AG04449 (cell line): Measurements from ENCODE around the gene GALNT2.

Experiments
- CTCF ChIA-PET: fragments of 350-600 bp; formaldehyde crosslinking; extraction: SDS; loops from one replicate; lab custom pipeline; 2021; ENCODE audit warnings: antibody characterized with exemption; lab: Yijun Ruan, JAX
- POLR2A ChIA-PET: fragments of 400-600, 350-600 bp; formaldehyde crosslinking; extraction: SDS; loops from one replicate; lab custom pipeline; 2020; ENCODE audit warnings: antibody characterized with exemption, inconsistent platforms; lab: Yijun Ruan, JAX
- DNase-seq: peaks from one replicate; pipeline ENCODE4 v3.0.0-alpha.2; 2010; ENCODE audit warnings: low read depth, low spot score
- H3K4me3 ChIP-seq: 2 replicates; pipeline ENCODE4 v1.5.1; 2011; ENCODE audit warnings: low read depth, mild to moderate bottlenecking, control low read depth, low read length
- TF ChIP-seq, protein P1 (sequence below): IDR thresholded peaks from one replicate; pipeline ENCODE4 v1.5.1; 2011; ENCODE audit warnings: mild to moderate bottlenecking, moderate library complexity, low read length, control low read depth, inconsistent platforms; ENCODE audit not compliant: insufficient read depth; ENCODE audit errors: missing control alignments

The GALNT2 gene

DNA sequence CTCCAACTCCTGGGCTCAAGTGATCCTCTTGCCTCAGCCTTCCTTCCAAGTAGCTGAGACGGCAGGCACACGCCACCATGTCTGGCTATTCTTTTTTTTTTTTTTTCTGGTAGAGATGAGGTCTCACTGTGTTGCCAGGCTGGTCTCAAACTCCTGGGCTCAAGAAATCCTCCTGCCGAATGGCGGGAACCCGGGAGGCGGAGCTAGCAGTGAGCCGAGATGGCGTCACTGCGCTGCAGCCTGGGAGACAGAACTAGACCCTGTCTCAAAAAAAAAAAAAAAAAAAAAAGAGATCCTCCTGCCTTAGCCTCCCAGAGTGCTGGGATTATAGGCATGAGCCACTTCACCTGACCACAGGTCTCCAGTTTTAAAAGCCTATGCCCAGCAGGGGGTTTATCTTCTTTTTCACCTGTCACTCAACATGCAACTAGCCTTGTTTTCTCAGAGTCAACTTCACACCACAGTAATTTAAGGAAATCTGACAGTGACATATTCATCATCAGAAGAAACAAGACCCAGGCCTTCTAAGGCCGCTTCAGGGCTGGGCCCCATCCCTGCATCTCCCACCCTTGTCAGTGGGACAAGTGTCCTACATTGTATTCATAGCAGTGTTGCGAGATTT lies 38.3 kb upstream of the GALNT2 start:
- H3K4me3 ChIP-seq = no peak overlapping the region
- TF ChIP-seq, protein P1, sequence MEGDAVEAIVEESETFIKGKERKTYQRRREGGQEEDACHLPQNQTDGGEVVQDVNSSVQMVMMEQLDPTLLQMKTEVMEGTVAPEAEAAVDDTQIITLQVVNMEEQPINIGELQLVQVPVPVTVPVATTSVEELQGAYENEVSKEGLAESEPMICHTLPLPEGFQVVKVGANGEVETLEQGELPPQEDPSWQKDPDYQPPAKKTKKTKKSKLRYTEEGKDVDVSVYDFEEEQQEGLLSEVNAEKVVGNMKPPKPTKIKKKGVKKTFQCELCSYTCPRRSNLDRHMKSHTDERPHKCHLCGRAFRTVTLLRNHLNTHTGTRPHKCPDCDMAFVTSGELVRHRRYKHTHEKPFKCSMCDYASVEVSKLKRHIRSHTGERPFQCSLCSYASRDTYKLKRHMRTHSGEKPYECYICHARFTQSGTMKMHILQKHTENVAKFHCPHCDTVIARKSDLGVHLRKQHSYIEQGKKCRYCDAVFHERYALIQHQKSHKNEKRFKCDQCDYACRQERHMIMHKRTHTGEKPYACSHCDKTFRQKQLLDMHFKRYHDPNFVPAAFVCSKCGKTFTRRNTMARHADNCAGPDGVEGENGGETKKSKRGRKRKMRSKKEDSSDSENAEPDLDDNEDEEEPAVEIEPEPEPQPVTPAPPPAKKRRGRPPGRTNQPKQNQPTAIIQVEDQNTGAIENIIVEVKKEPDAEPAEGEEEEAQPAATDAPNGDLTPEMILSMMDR = no peak
- ChIA-PET CTCF (no interaction called here), POLR2A (no interaction called here)
- DNase-seq = no peak

DNA sequence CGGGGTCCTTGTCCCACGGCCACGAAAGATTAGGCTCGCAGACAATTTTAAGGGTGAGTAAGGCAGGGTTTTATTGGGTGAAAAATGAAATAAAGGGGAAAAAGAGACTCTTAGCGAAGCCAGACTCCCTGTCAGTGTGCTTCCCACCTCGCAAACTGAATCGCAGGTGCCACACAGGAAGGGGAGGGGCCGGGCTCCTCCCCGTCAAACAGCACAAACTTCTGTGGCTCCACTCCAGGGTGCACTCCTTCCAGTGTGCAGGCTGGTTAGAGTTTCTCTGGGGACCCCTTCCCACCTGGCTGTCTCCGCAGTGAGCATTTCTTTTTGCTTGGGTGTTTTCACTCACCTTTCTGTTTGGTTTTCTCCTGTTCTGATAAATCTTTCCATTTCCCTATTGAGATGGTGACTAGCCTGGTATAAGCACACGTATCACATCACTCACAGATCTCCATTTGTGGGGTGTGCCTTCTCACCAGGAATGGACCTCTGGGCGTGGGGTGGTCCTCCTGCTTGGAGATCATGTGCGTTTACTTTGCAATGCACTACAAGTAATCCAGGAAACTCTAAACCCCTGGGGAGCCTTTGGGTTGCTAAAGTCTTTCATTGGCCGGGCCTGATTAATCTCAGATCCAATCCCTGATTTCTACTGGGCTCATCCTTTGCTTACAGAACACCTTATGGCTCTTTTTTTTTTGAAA lies 37.6 kb upstream of the GALNT2 start:
- TF ChIP-seq, protein P1 = no peak
- CTCF ChIA-PET = no interaction called here
- no peak overlapping the region for H3K4me3 ChIP-seq
- POLR2A ChIA-PET = no interaction called here
- no peak for DNase-seq

DNA sequence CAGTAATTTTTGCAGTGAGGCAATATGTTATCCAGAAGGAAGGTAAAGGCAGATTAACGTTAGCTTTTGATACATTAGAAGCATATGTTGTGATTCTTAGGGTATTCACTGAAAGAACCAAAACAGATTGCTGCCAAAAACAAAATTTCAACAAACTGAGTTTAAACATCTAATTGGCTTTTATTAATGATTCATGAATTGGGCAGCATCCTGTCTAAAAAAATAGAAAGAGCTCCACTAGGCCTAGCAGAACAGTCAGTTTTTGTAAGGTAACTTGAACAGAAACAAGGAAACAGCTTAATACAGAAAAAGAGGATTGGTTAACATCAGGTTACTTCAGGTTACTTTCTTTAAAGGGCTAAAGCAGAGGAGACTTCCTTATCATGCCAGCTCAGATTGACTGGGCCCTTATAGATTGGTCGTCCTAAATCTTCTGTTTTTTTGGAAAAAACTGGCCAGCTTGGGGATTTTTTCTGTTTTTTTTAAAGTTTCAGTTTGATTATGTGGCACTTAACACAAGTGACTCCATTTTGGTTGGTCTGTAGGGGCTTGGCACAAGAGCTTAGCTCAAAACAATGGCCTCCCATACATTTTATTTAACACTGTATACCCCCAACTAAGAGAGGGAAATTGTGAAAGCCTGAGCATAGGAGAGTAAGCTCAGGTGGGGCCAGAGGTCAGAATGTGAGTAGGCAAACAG lies 36.8 kb upstream of the GALNT2 start:
- CTCF ChIA-PET = interaction anchor here (1.7 kb wide), 1 partner anchor 11 kb away, joined by 4 read pairs; no protein-coding TSS in a partner anchor

DNA sequence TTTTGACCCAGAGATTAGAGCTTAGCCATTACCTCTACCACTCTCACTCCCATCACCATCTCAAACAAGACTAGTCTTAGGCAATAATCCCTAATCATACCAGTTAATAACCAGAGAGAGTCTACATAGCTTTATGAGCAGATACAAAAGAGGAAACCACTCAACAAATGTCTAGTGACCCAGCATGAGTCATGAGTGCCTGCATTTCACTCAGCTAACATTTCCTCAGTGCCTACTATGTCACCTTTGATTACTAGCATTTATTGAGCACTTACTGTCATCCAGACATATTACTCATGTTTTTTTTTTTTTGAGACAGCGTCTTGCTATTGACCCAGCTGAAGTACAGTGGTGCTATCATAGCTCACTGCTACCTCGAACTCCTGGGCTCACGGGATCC lies 35.9 kb upstream of the GALNT2 start:
- no peak overlapping the region for H3K4me3 ChIP-seq
- DNase-seq = no peak
- TF ChIP-seq, protein P1 = no peak
- CTCF ChIA-PET = interaction anchor here (1.7 kb wide), 1 partner anchor 12 kb away, joined by 4 read pairs; no protein-coding TSS in a partner anchor
- POLR2A ChIA-PET = no interaction called here

More for the DNA sequence above, 36.8 kb upstream of the GALNT2 start:
- no peak overlapping the region for H3K4me3 ChIP-seq
- POLR2A ChIA-PET = no interaction called here
- DNase-seq = no peak
- TF ChIP-seq, protein P1 = no peak

DNA sequence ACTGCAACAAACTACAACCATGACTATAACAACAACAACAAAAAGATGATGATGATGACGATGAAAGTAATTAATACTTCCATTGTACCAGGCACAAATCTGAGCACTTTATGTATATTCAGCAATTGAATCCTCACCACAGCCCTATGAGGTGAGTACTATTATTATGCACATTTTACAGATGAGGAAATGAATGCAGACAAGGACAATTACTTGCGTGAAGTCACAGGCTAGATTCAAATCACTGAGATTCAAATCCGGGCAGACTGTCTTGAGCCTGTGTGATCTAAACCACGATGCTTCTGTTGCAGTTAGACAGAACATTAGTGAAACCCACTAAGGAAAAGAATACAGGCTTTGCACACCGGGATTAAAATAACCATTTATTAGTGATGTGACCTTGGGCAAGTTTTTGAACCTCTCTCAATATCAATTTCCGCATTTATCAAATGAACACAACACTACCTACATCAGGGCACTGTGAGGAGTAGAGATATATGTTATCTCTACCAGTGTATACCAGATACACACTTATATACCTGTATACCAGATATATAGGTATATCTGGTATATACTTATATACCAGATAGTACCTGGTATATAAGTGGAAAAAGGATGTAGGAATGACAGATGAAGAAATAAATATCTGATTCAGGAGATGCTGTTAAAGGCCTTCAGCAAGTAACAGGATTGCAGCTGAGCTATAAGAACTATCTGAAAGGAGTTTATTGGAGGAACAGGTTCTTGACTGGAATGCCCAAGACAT lies 34.3 kb upstream of the GALNT2 start:
- TF ChIP-seq, protein P1 = no peak
- CTCF ChIA-PET = no interaction called here
- POLR2A ChIA-PET = no interaction called here
- no peak for DNase-seq
- H3K4me3 ChIP-seq = no peak overlapping the region
